Epithelial cell of prostate (primary cell): Measurements from ENCODE around the gene CLIC1.

Source experiments
- DNase-seq: peaks from one replicate; pipeline ENCODE4 v3.0.0-alpha.2; 2011; ENCODE audit warnings: low read depth, low spot score
- H3K27ac ChIP-seq: fragments of 450-650 bp; 2 replicates; pipeline ENCODE4 v1.5.1; 2017; ENCODE audit warnings: mild to moderate bottlenecking

The CLIC1 gene

DNA sequence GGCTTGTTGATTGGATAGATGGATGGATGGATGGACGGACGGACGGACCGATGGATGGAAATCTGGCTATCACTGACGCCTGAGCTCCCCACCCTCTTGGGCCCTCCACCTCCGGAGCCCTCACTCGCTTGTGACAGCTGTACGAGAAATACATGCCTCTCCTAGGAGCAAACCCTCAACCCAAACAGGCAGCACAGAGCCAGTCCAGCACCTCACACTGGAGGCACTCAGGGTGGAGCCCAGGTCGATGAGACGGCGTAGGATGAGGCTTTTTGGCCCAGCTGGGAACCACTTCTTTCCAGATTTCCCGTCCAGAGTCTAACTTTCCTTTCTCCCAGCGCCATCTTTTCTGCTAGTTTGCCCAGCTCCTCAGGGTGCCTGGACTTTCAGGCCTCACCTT, 52.7 kb downstream of the CLIC1 start:
- no peak overlapping the region for H3K27ac ChIP-seq
- no peak for DNase-seq

DNA sequence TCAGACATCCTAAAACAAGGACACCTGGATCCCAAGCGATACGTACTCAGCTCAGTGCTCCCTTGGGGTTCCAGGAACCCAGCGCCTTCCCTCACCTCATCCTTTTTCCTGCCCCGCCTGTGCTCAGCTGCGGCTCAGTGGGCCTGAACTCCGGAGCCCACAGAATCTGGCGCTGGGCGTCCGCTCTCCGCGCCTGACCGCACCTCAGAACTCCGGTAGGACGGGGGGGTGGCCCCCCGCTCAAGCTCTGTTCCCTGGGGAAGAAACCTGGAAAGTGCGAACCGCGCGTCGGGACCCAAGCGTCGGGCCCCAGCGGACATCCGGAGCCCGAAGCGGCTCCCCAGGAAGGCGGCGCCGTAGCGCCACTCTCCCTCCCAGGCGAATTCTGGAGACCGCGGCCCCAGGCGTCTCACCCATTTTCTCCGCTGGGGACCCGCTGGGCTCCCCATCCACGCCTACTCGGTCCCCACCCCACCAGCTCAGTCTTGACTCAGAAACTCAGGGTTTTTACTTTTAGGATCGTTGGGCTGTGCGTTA, 55.1 kb downstream of the CLIC1 start:
- no peak for DNase-seq
- H3K27ac ChIP-seq, result peak overlapping the region; percentile 40
